ENCODE results near the gene WDFY4. TPM values are rescaled to one million over a fixed set of nuclear protein-coding genes. Genes with fewer than 3 reads are reported as not detected.

WDFY4 gene
- total RNA-seq, 3 donors from 2014 or later = 2.3 to 7.0 (median 5.8) TPM

DNA sequence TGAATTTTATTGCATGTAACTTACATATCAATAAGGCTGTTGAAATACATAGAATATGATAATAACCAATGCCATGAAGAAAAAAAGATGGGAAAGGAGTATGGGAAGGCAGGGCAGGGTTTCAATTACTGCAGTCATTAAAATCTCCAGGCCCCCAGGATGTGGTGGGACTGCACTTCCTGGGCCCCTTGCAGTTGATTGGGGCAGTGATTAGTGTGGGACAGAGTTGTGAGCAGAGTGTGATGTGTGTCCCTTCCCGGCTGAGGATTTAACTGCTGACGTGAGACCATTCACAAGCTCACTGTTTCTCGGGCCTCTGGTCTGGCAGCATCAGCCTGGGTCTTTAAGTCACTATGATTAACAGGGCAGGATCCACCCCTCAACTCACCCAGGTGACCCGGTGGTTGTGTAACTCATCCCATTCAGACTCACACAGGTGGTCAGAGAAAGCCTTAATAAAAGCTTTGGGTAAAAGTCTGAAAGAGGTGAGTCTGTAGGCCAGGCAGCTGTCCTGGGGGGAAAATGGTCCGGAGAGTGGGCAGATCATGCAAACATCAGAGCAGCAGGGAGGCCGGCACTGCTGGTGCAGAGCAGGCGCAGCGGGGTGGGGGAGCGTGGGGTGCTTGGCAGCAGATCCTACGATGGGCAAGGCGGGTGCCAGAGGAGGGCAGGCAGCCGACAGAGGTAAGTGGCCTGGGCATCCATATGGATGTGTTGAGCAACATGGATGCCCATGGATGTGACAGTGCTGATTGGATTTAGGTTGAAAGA, 36.3 kb upstream of the WDFY4 start:
- H3K9me3 ChIP-seq = no peaks in the 10 kb centered on the region
- TF ChIP-seq POLR2A (IDR thresholded peaks at IDR 0.05) = no peak
- TF ChIP-seq, protein P1, sequence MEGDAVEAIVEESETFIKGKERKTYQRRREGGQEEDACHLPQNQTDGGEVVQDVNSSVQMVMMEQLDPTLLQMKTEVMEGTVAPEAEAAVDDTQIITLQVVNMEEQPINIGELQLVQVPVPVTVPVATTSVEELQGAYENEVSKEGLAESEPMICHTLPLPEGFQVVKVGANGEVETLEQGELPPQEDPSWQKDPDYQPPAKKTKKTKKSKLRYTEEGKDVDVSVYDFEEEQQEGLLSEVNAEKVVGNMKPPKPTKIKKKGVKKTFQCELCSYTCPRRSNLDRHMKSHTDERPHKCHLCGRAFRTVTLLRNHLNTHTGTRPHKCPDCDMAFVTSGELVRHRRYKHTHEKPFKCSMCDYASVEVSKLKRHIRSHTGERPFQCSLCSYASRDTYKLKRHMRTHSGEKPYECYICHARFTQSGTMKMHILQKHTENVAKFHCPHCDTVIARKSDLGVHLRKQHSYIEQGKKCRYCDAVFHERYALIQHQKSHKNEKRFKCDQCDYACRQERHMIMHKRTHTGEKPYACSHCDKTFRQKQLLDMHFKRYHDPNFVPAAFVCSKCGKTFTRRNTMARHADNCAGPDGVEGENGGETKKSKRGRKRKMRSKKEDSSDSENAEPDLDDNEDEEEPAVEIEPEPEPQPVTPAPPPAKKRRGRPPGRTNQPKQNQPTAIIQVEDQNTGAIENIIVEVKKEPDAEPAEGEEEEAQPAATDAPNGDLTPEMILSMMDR (IDR thresholded peaks at IDR 0.05) = no peak
- TF ChIP-seq POLR2AphosphoS5 (IDR thresholded peaks at IDR 0.05) = no peak
- H3K36me3 ChIP-seq = no peaks in the 10 kb centered on the region
- DNase-seq (ENCODE audit: low spot score in 2 of 2) = no peak
- H3K27ac ChIP-seq = no peak overlapping the region
- no peak overlapping the region for H3K4me3 ChIP-seq
- no peaks in the 10 kb centered on the region for H3K4me1 ChIP-seq
- H3K27me3 ChIP-seq = no peaks in the 10 kb centered on the region
- intact Hi-C loops (cut with DNase I; ENCODE audit: low total_unique reads) = no loop called here

DNA sequence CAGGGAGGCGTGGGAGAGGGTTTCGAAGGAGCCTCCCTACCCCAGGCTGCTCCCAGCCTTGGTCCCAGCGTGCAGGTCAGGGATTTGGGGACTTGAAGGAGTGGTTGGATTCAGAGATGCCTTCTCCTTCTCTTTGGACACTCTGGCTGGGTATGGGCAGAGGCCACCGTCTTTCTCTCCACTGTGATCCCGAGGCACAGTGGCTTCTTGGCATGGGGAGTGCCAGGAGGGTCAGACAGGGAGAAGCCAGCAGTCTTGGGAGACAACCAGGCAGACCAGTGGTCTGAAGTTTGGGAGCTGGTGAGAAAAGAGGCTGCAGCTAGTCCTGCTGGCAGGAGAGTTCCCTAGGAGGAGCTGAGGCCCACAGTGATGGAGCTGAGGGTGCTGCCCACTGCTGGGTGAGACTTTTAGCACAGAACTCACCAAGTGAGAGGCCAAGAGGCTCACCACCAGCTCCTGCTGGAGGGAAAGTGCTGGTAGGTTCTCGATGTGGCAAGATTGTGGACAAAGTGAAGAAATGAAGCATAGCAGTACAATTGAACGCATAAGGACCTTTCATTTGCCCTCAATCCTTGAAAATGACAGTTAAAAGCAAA, 35.2 kb upstream of the WDFY4 start:
- Histone ChIP-seq H3K9me3 (no peaks in the 10 kb centered on the region), H3K4me1 (no peaks in the 10 kb centered on the region)

DNA sequence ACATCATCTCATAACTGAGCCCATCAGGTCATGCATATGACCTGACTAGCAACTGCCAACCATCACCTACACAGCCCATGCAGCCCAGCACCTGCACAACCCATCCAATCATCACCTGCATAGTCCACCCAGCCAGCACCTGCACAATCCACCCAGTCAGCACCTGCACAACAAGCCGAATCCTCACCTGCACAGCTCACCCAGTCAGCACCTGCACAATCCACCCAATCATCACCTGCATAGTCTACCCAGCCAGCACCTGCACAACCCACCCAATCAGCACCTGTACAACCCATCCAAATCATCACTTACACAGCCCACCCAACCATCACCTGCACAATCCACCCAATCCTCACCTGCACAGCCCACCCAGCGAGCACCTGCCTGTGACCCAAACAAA, 33.4 kb upstream of the WDFY4 start:
- intact Hi-C loops (cut with DNase I; ENCODE audit: low total_unique reads) = no loop called here
- DNase-seq (ENCODE audit: low spot score in 2 of 2) = no peak

More for the DNA sequence above, 35.2 kb upstream of the WDFY4 start:
- no peak overlapping the region for H3K4me3 ChIP-seq
- no peak overlapping the region for H3K27ac ChIP-seq
- intact Hi-C loops (cut with DNase I; ENCODE audit: low total_unique reads) = no loop called here
- no peaks in the 10 kb centered on the region for H3K36me3 ChIP-seq
- TF ChIP-seq POLR2A (IDR thresholded peaks at IDR 0.05) (no peak), POLR2AphosphoS5 (IDR thresholded peaks at IDR 0.05) (no peak)
- TF ChIP-seq, protein P1 (IDR thresholded peaks at IDR 0.05) = no peak
- no peak for DNase-seq (ENCODE audit: low spot score in 2 of 2)
- H3K27me3 ChIP-seq = no peaks in the 10 kb centered on the region

DNA sequence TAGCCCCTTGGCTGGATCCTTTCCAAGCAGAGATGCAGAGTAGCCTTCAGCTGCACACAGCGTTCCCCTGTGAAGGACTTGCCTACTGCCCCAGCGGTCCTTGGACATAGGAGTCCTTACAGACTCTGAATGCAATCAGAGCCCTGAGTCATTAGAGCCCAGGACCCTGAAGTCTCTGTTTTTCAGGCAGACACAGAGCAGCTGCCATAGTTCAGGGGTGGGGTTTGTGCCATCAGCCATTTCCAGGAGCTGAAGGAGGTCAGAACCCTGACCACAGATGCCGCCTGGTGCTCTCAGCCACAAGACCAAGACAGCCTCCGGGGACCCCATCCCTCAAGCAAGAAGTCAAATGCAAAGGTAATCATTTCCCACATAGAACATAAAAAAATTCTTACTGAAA, 32.8 kb upstream of the WDFY4 start:
- no peaks in the 10 kb centered on the region for H3K9me3 ChIP-seq
- no peaks in the 10 kb centered on the region for H3K36me3 ChIP-seq
- no peak for DNase-seq (ENCODE audit: low spot score in 2 of 2)
- H3K4me3 ChIP-seq = no peak overlapping the region
- no peaks in the 10 kb centered on the region for H3K4me1 ChIP-seq
- peaks cover 0 to under 1% of the 10 kb centered on the region in 2 donors for H3K27me3 ChIP-seq
- TF ChIP-seq, protein P1 (IDR thresholded peaks at IDR 0.05) = no peak
- TF ChIP-seq POLR2A (IDR thresholded peaks at IDR 0.05) (no peak), POLR2AphosphoS5 (IDR thresholded peaks at IDR 0.05) (no peak)
- intact Hi-C loops (cut with DNase I; ENCODE audit: low total_unique reads) = no loop called here
- no peak overlapping the region for H3K27ac ChIP-seq

More for the DNA sequence above, 33.4 kb upstream of the WDFY4 start:
- Histone ChIP-seq H3K4me1 (no peaks in the 10 kb centered on the region), H3K4me3 (no peak overlapping the region), H3K27me3 (no peaks in the 10 kb centered on the region), H3K36me3 (no peaks in the 10 kb centered on the region), H3K9me3 (no peaks in the 10 kb centered on the region), H3K27ac (no peak overlapping the region)
- no peak for TF ChIP-seq POLR2A (IDR thresholded peaks at IDR 0.05)
- no peak for TF ChIP-seq POLR2AphosphoS5 (IDR thresholded peaks at IDR 0.05)
- TF ChIP-seq, protein P1 (IDR thresholded peaks at IDR 0.05) = no peak

DNA sequence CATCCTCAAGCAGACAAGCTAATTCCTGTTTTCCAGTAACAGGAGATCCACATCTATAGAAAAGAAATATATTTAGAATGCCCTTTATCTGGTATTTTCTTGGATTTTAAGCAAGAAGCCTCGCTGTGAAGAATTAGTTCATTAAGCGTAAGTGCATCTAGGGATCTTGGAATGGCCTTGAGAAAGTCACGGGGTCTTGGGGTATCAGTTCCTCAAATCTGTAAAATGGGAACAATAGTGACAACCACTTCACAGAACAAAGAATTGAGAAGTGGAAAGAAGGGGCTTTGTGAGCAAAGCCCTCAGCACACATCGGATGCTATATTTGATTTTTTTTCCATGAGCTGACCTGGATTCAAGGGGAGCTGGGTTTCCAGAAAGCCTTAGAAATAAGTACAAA, 32.3 kb upstream of the WDFY4 start:
- Histone ChIP-seq H3K36me3 (no peaks in the 10 kb centered on the region), H3K27me3 (peaks cover 0 to 4% of the 10 kb centered on the region in 2 donors), H3K9me3 (no peaks in the 10 kb centered on the region), H3K4me3 (no peak overlapping the region), H3K27ac (no peak overlapping the region), H3K4me1 (no peaks in the 10 kb centered on the region)
- no peak for DNase-seq (ENCODE audit: low spot score in 2 of 2)
- TF ChIP-seq POLR2A (IDR thresholded peaks at IDR 0.05) (no peak), POLR2AphosphoS5 (IDR thresholded peaks at IDR 0.05) (no peak)
- TF ChIP-seq, protein P1 (IDR thresholded peaks at IDR 0.05) = no peak
- intact Hi-C loops (cut with DNase I; ENCODE audit: low total_unique reads) = no loop called here

Measured in breast epithelium (tissue), 4 donors.